IMR-90 (cell line): ENCODE measurements around the gene TMEM37. TPM values are rescaled to one million over a fixed set of nuclear protein-coding genes. Genes with fewer than 3 reads are reported as not detected.

ENCODE experiments used
- ATAC-seq: fragments of 200-7000 bp; cut with Tn5 transposase; 2 replicates; pipeline ENCODE4 v1.9.1; 2020; ENCODE audit warnings: low read depth, mild to moderate bottlenecking, moderate library complexity
- BruUV-seq: library from RNA; stranded (reverse); fragments of 400-500 nt; replicated peaks from 2 replicates; lab custom pipeline; 2021; lab: Mats Ljungman, UMichigan
- CTCF ChIA-PET: fragments of 300-600 bp; formaldehyde crosslinking; extraction: SDS; loops from one replicate; lab custom pipeline; 2021; ENCODE audit warnings: antibody characterized with exemption; lab: Yijun Ruan, JAX
- POLR2A ChIA-PET: fragments of 300-600 bp; sonication (Branson Sonifier 250); formaldehyde crosslinking; loops from one replicate; lab custom pipeline; 2022; ENCODE audit warnings: antibody characterized with exemption; ENCODE audit not compliant: unreplicated experiment; lab: Charles Lee
- DNase-seq: peaks from one replicate; pipeline ENCODE4 v3.0.0; 2013
- H2AFZ ChIP-seq: replicated peaks from 2 replicates; pipeline ENCODE3; 2013; ENCODE audit warnings: low read length, mild to moderate bottlenecking; ENCODE audit not compliant: poor library complexity
- H2AK5ac ChIP-seq: 2 replicates; pipeline ENCODE4 v1.6.1; 2013; ENCODE audit warnings: low read depth, low read length, inconsistent platforms
- H2AK9ac ChIP-seq: replicated peaks from 2 replicates; pipeline ENCODE3; 2013; ENCODE audit warnings: mild to moderate bottlenecking, low read depth, low read length, moderate library complexity; ENCODE audit not compliant: poor library complexity
- H2BK120ac ChIP-seq: 2 replicates; pipeline ENCODE4 v1.6.1; 2013; ENCODE audit warnings: low read depth, low read length, inconsistent platforms
- H2BK15ac ChIP-seq: 3 replicates; pipeline ENCODE4 v1.6.1; 2013; ENCODE audit warnings: low read depth, low read length, inconsistent platforms
- H2BK20ac ChIP-seq: 2 replicates; pipeline ENCODE4 v1.6.1; 2013; ENCODE audit warnings: low read depth, mild to moderate bottlenecking, inconsistent platforms, low read length, moderate library complexity
- H2BK5ac ChIP-seq: 2 replicates; pipeline ENCODE4 v1.6.1; 2013; ENCODE audit warnings: mild to moderate bottlenecking, low read depth, low read length, inconsistent platforms; ENCODE audit not compliant: poor library complexity, severe bottlenecking
- H3K14ac ChIP-seq: replicated peaks from 2 replicates; pipeline ENCODE4 v1.6.1; 2013; ENCODE audit warnings: low read depth, low read length, inconsistent platforms
- H3K18ac ChIP-seq: 2 replicates; pipeline ENCODE4 v1.6.1; 2013; ENCODE audit warnings: low read depth, low read length, control low read depth
- H3K23ac ChIP-seq: 2 replicates; pipeline ENCODE4 v1.6.1; 2013; ENCODE audit warnings: low read depth, low read length, inconsistent platforms
- H3K27ac ChIP-seq: 2 replicates; pipeline ENCODE4 v1.5.1; 2013; ENCODE audit warnings: mild to moderate bottlenecking, control low read depth, low read length; ENCODE audit not compliant: insufficient read depth
- H3K27me3 ChIP-seq: 2 replicates; pipeline ENCODE4 v1.6.1; 2013; ENCODE audit warnings: low read length; ENCODE audit not compliant: control insufficient read depth, insufficient read depth
- H3K36me3 ChIP-seq: 2 replicates; pipeline ENCODE4 v1.6.1; 2013; ENCODE audit warnings: low read length, mixed read lengths; ENCODE audit not compliant: control insufficient read depth, insufficient read depth
- H3K4ac ChIP-seq: 2 replicates; pipeline ENCODE4 v1.6.1; 2013; ENCODE audit warnings: low read depth, low read length, inconsistent platforms
- H3K4me1 ChIP-seq: 2 replicates; pipeline ENCODE4 v1.6.1; 2013; ENCODE audit warnings: low read length, mixed read lengths; ENCODE audit not compliant: control insufficient read depth, insufficient read depth
- H3K4me2 ChIP-seq: 2 replicates; pipeline ENCODE4 v1.6.1; 2013; ENCODE audit warnings: low read depth, mild to moderate bottlenecking, control low read depth, low read length, moderate library complexity
- H3K4me3 ChIP-seq: 2 replicates; pipeline ENCODE4 v1.5.1; 2013; ENCODE audit warnings: low read depth, mild to moderate bottlenecking, control low read depth, low read length, moderate library complexity; ENCODE audit not compliant: insufficient read depth
- H3K56ac ChIP-seq: 2 replicates; pipeline ENCODE4 v1.6.1; 2013; ENCODE audit warnings: low read length, inconsistent platforms; ENCODE audit not compliant: insufficient read depth; ENCODE audit errors: extremely low read depth
- H3K79me1 ChIP-seq, 2 experiments: 2 replicates each; pipeline ENCODE4 v1.6.1; 2013; ENCODE audit warnings: low read length in 2 of 2, inconsistent platforms in 1 of 2, low read depth in 1 of 2
- H3K9ac ChIP-seq: 2 replicates; pipeline ENCODE4 v1.6.1; 2013; ENCODE audit warnings: low read depth, low read length, control low read depth
- H3K9me1 ChIP-seq: 2 replicates; pipeline ENCODE4 v1.6.1; 2013; ENCODE audit warnings: low read length, inconsistent platforms; ENCODE audit not compliant: insufficient read depth
- H3K9me3 ChIP-seq: 2 replicates; pipeline ENCODE4 v1.6.1; 2013; ENCODE audit warnings: low read length; ENCODE audit not compliant: control insufficient read depth, insufficient read depth
- H4K20me1 ChIP-seq: 2 replicates; pipeline ENCODE4 v1.6.1; 2013; ENCODE audit warnings: low read length, inconsistent platforms; ENCODE audit not compliant: insufficient read depth
- H4K5ac ChIP-seq: 2 replicates; pipeline ENCODE4 v1.6.1; 2013; ENCODE audit warnings: mild to moderate bottlenecking, low read depth, low read length, control low read depth
- H4K8ac ChIP-seq, 2 experiments: 2 replicates each; pipeline ENCODE4 v1.6.1; 2013; ENCODE audit warnings: low read depth in 2 of 2, low read length in 2 of 2, control low read depth in 1 of 2, inconsistent platforms in 1 of 2
- H4K91ac ChIP-seq: 2 replicates; pipeline ENCODE4 v1.6.1; 2013; ENCODE audit warnings: low read depth, low read length, inconsistent platforms; ENCODE audit not compliant: insufficient read depth
- CEBPB ChIP-seq: IDR thresholded peaks from 2 replicates; pipeline ENCODE4 v1.6.1; 2012; ENCODE audit warnings: low read depth, low read length, improper control_type of control experiment
- WGBS, 2 experiments: methylation state at CpG; one replicate each; pipeline versions ENCODE4 v1.1.5 to v1.1.7; 2013; ENCODE audit warnings: missing lambda C conversion rate in 2 of 2; ENCODE audit not compliant: insufficient read length in 1 of 2; ENCODE audit errors: extremely low coverage in 2 of 2; 5-methylcytosine and 5-hydroxymethylcytosine counted together
- dilution Hi-C: fragments of 300-500 bp; cut with HindIII; formaldehyde crosslinking; loops from one replicate; pipeline ENCODE4 v1.14.3; 2018; ENCODE audit warnings: low sequenced_read_pairs; ENCODE audit not compliant: unreplicated experiment
- in situ Hi-C: fragments of 300-500 bp; cut with MboI; formaldehyde crosslinking; loops from 3 replicates; pipeline ENCODE4 v1.14.3; 2019; ENCODE audit warnings: low sequenced_read_pairs, inconsistent platforms, mixed read lengths
- intact Hi-C: fragments of 100-400 bp; cut with micrococcal nuclease; formaldehyde crosslinking; loops from 2 replicates; pipeline ENCODE4 v1.10.0; 2022
- polyA plus RNA-seq, 3 experiments: library from polyadenylated mRNA; depleted of rRNA; stranded (reverse); fragments of >200 nt; gene quantifications; 2 replicates each; pipeline ENCODE4 v1.2.3, GENCODE V29; 2012; ENCODE audit warnings: low replicate concordance in 1 of 3
- total RNA-seq: library from RNA; depleted of rRNA; stranded (reverse); fragments of >200 nt; gene quantifications from 2 replicates; pipeline ENCODE4 v1.2.3, GENCODE V29; 2012

The TMEM37 gene
- total and polyA plus RNA-seq, 2 of the 4 experiments (the other 2 are of a cell fraction): under 0.01 to 0.39 TPM

DNA sequence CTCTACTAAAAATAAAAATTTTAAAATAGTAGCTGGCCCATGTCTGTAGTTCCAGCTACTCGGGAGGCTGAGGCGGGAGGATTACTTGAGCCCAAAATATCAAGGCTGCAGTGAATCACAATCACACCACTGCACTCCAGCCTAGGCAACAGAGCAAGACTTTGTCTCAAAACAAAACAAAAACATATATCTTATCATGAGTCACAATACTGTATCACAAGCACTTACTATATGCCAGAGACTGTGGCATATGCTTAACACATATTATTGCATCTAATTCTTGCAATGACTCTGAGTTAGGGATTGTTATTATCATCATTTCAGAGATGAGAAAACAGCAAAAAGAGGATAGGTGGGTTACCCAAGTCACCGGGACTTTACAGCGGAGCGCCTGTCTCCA is 29.5 kb upstream of the TMEM37 start:
- WGBS, 2 experiments: 88% methylated on average over 3 of the region's 5 CpGs; no CpG with 5 or more reads in 1 of the 2 experiments

More for the DNA sequence above, 29.5 kb upstream of the TMEM37 start:
- Histone ChIP-seq H2BK120ac (no peak overlapping the region), H3K14ac (no peak overlapping the region), H3K79me1 (no peaks in the 10 kb centered on the region), H3K27me3 (peaks cover 3% of the 10 kb centered on the region), H2AK5ac (no peak overlapping the region), H3K36me3 (no peaks in the 10 kb centered on the region), H3K56ac (no peak overlapping the region), H4K20me1 (no peaks in the 10 kb centered on the region), H3K4me3 (no peak overlapping the region), H3K18ac (no peak overlapping the region), H3K9me3 (no peaks in the 10 kb centered on the region), H3K4me1 (no peaks in the 10 kb centered on the region), H2BK20ac (no peak overlapping the region), H2BK5ac (no peak overlapping the region), H3K9ac (no peak overlapping the region), H3K4me2 (no peak overlapping the region), H2AFZ (no peak overlapping the region), H4K8ac (no peak overlapping the region), H2BK15ac (no peak overlapping the region), H3K27ac (no peak overlapping the region), H3K4ac (no peak overlapping the region), H3K9me1 (no peaks in the 10 kb centered on the region), H3K23ac (no peak overlapping the region), H2AK9ac (no peak overlapping the region), H4K91ac (no peak overlapping the region), H4K5ac (no peak overlapping the region)
- ChIA-PET CTCF (no interaction called here), POLR2A (no interaction called here)
- dilution Hi-C loops (no loop called here), in situ Hi-C loops (no loop called here), intact Hi-C loops (no loop called here)
- DNase-seq: no peak
- no peak for ATAC-seq
- no TSS peak for BruUV-seq
- TF ChIP-seq CEBPB: no peak
